H9 (cell line): ENCODE results near the gene GTF2A1. TPM values are rescaled to one million over a fixed set of nuclear protein-coding genes. Genes with fewer than 3 reads are reported as not detected.

Experiments used
- DNase-seq: peaks from one replicate; pipeline ENCODE4 v3.0.0-alpha.2; 2017
- H2AFZ ChIP-seq: one replicate; pipeline ENCODE4 v1.6.1; 2013; ENCODE audit warnings: mild to moderate bottlenecking, low read length, control low read depth, moderate library complexity
- H2AK5ac ChIP-seq: 2 replicates; pipeline ENCODE4 v1.6.1; 2013; ENCODE audit warnings: low read length, control low read depth, mixed read lengths; ENCODE audit not compliant: insufficient read length
- H2BK120ac ChIP-seq: one replicate; pipeline ENCODE4 v1.6.1; 2013; ENCODE audit warnings: low read depth, mild to moderate bottlenecking, low read length, control low read depth, inconsistent platforms; ENCODE audit not compliant: poor library complexity, severe bottlenecking
- H2BK12ac ChIP-seq: 2 replicates; pipeline ENCODE4 v1.6.1; 2013; ENCODE audit warnings: low read length, control low read depth, mixed read lengths, low read depth; ENCODE audit not compliant: insufficient read length
- H2BK15ac ChIP-seq: 2 replicates; pipeline ENCODE4 v1.6.1; 2013; ENCODE audit warnings: low read depth, low read length, control low read depth
- H2BK20ac ChIP-seq: one replicate; pipeline ENCODE4 v1.6.1; 2013; ENCODE audit warnings: low read depth, mild to moderate bottlenecking, low read length, control low read depth, inconsistent platforms; ENCODE audit not compliant: poor library complexity, severe bottlenecking
- H2BK5ac ChIP-seq: 2 replicates; pipeline ENCODE4 v1.6.1; 2013; ENCODE audit warnings: low read length, control low read depth, mixed read lengths; ENCODE audit not compliant: insufficient read length
- H3K14ac ChIP-seq: 2 replicates; pipeline ENCODE4 v1.6.1; 2013; ENCODE audit warnings: low read length, control low read depth; ENCODE audit not compliant: insufficient read depth
- H3K18ac ChIP-seq: 2 replicates; pipeline ENCODE4 v1.6.1; 2013; ENCODE audit warnings: low read depth, mild to moderate bottlenecking, mixed read lengths, low read length, control low read depth; ENCODE audit not compliant: insufficient read length
- H3K23ac ChIP-seq: 2 replicates; pipeline ENCODE4 v1.6.1; 2013; ENCODE audit warnings: low read length, control low read depth, mixed read lengths, low read depth; ENCODE audit not compliant: insufficient read length
- H3K23me2 ChIP-seq: 2 replicates; pipeline ENCODE4 v1.6.1; 2013; ENCODE audit warnings: low read depth, mild to moderate bottlenecking, mixed read lengths, low read length, control low read depth; ENCODE audit not compliant: insufficient read length, poor library complexity, severe bottlenecking
- H3K27ac ChIP-seq: 2 replicates; pipeline ENCODE4 v1.5.1; 2013; ENCODE audit warnings: low read length, control low read depth, mixed read lengths, low read depth; ENCODE audit not compliant: insufficient read length
- H3K27me3 ChIP-seq: 2 replicates; pipeline ENCODE4 v1.6.1; 2013; ENCODE audit warnings: low read length, control low read depth, inconsistent platforms; ENCODE audit not compliant: insufficient read depth
- H3K4ac ChIP-seq: 2 replicates; pipeline ENCODE4 v1.6.1; 2013; ENCODE audit warnings: low read depth, mild to moderate bottlenecking, control low read depth, inconsistent platforms, low read length, moderate library complexity
- H3K4me1 ChIP-seq: 2 replicates; pipeline ENCODE4 v1.6.1; 2013; ENCODE audit warnings: low read length, control low read depth, inconsistent platforms; ENCODE audit not compliant: insufficient read depth
- H3K4me2 ChIP-seq: 2 replicates; pipeline ENCODE4 v1.6.1; 2013; ENCODE audit warnings: low read length, control low read depth, mixed read lengths; ENCODE audit not compliant: insufficient read length, insufficient read depth
- H3K56ac ChIP-seq: 2 replicates; pipeline ENCODE4 v1.6.1; 2013; ENCODE audit warnings: low read depth, mild to moderate bottlenecking, mixed read lengths, low read length, control low read depth; ENCODE audit not compliant: insufficient read length
- H3K79me1 ChIP-seq: 2 replicates; pipeline ENCODE4 v1.6.1; 2013; ENCODE audit warnings: low read depth, mild to moderate bottlenecking, moderate library complexity, low read length, control low read depth, inconsistent platforms; ENCODE audit not compliant: insufficient read depth, poor library complexity, severe bottlenecking
- H3K79me2 ChIP-seq: 2 replicates; pipeline ENCODE4 v1.6.1; 2013; ENCODE audit warnings: low read length, control low read depth, inconsistent platforms; ENCODE audit not compliant: insufficient read depth
- H3K9ac ChIP-seq: 2 replicates; pipeline ENCODE4 v1.6.1; 2013; ENCODE audit warnings: low read length, control low read depth, mixed read lengths; ENCODE audit not compliant: insufficient read length; ENCODE audit errors: extremely low read depth
- H3K9me3 ChIP-seq: one replicate; pipeline ENCODE4 v1.6.1; 2013; ENCODE audit warnings: low read depth, low read length, inconsistent platforms; ENCODE audit not compliant: control insufficient read depth
- H3T11ph ChIP-seq: one replicate; pipeline ENCODE4 v1.6.1; 2013; ENCODE audit warnings: mild to moderate bottlenecking, low read length, control low read depth, inconsistent platforms
- H4K20me1 ChIP-seq: one replicate; pipeline ENCODE4 v1.6.1; 2013; ENCODE audit not compliant: control insufficient read depth, insufficient read length, insufficient read depth
- H4K5ac ChIP-seq: 2 replicates; pipeline ENCODE4 v1.6.1; 2013; ENCODE audit warnings: low read depth, mild to moderate bottlenecking, mixed read lengths, low read length, control low read depth; ENCODE audit not compliant: insufficient read length
- H4K8ac ChIP-seq: replicated peaks from 2 replicates; pipeline ENCODE4 v1.6.1; 2013; ENCODE audit warnings: low read length, control low read depth, mixed read lengths, low read depth; ENCODE audit not compliant: insufficient read length
- H4K91ac ChIP-seq: 2 replicates; pipeline ENCODE4 v1.6.1; 2013; ENCODE audit warnings: low read depth, mild to moderate bottlenecking, moderate library complexity, mixed read lengths, low read length, control low read depth; ENCODE audit not compliant: insufficient read length
- H3K27ac Mint-ChIP-seq, 3 experiments: 2 replicates in 2 of 3; 3 replicates in 1 of 3; pipeline ENCODE4 v1.8.0; 2020 to 2021; ENCODE audit warnings: mixed read lengths in 3 of 3, mild to moderate bottlenecking in 1 of 3, moderate library complexity in 1 of 3
- H3K27me3 Mint-ChIP-seq: 2 replicates; pipeline ENCODE4 v1.8.0; 2021; ENCODE audit warnings: low read depth, mild to moderate bottlenecking, moderate library complexity, mixed read lengths
- H3K36me3 Mint-ChIP-seq, 3 experiments: 2 replicates in 2 of 3; 3 replicates in 1 of 3; pipeline ENCODE4 v1.8.0; 2020 to 2021; ENCODE audit warnings: low read depth in 3 of 3, mixed read lengths in 3 of 3; ENCODE audit not compliant: insufficient read depth in 1 of 3
- H3K4me1 Mint-ChIP-seq, 2 experiments: 2 replicates each; pipeline ENCODE4 v1.8.0; 2020; ENCODE audit warnings: mixed read lengths in 2 of 2
- H3K4me3 Mint-ChIP-seq, 2 experiments: 2 replicates in 1 of 2; 3 replicates in 1 of 2; pipeline ENCODE4 v1.8.0; 2020 to 2021; ENCODE audit warnings: mild to moderate bottlenecking in 2 of 2, mixed read lengths in 2 of 2, moderate library complexity in 1 of 2
- H3K9me3 Mint-ChIP-seq, 2 experiments: 2 replicates in 1 of 2; 3 replicates in 1 of 2; pipeline ENCODE4 v1.8.0; 2020; ENCODE audit warnings: mild to moderate bottlenecking in 2 of 2, mixed read lengths in 2 of 2, moderate library complexity in 1 of 2
- CTCF ChIP-seq: fragments of 200-600 bp; sonication (generic); conservative IDR thresholded peaks from 3 replicates; pipeline ENCODE4 v1.8.0; 2021; ENCODE audit warnings: antibody characterized with exemption, mild to moderate bottlenecking
- WGBS: extraction: QIAGEN DNeasy Blood & Tissue Kit; methylation state at CpG from one replicate; pipeline ENCODE4 v1.1.7; 2013; ENCODE audit warnings: missing lambda C conversion rate, low lambda C conversion rate, mixed read lengths; ENCODE audit not compliant: insufficient read length; ENCODE audit errors: extremely low coverage; 5-methylcytosine and 5-hydroxymethylcytosine counted together
- total RNA-seq: library from RNA; stranded (reverse); gene quantifications from 2 replicates; pipeline ENCODE4 v1.2.1, GENCODE V29; 2021

Gene GTF2A1
- total RNA-seq, 1 experiment from 2014 or later, result 43.0 TPM

DNA sequence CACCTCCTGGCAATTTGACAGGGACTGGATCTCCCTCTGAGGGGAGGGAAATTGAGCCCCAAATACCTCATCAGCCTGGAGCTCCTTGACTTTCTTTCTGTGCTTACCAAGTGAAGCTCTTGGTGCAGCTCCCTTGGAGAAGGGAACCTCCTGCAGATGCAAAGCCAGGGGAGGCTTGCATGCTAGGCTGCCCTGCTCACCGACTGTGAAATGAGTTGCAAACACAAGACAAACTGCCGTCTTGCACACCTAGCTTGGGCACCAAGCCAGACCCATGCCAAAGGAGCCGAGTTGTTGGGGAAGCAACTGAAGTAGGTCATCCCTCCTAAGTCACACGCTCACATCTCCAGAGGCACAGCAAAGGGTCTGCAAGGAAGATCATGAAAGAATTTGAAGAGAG lies 95.2 kb downstream of the GTF2A1 start:
- H3K27me3 ChIP-seq, result no peaks in the 10 kb centered on the region
- H3K23me2 ChIP-seq, result no peaks in the 10 kb centered on the region
- H3K14ac ChIP-seq, result no peak overlapping the region
- no peak overlapping the region for H3K56ac ChIP-seq
- Mint-ChIP-seq H3K4me3 (no peak overlapping the region), H3K36me3 (no peaks in the 10 kb centered on the region), H3K4me1 (no peaks in the 10 kb centered on the region), H3K9me3 (no peaks in the 10 kb centered on the region; a peak in 1 of 5 replicates), H3K27me3 (no peaks in the 10 kb centered on the region; the same call in 1 of the 2 replicates), H3K27ac (no peak overlapping the region)
- H3K27ac ChIP-seq, result no peak overlapping the region
- H3K18ac ChIP-seq, result no peak overlapping the region
- H3K79me1 ChIP-seq, result no peaks in the 10 kb centered on the region
- H2AFZ ChIP-seq, result no peak overlapping the region
- no peak for TF ChIP-seq CTCF
- H2BK20ac ChIP-seq, result no peak overlapping the region
- no peak overlapping the region for H2BK15ac ChIP-seq
- no peak overlapping the region for H3K23ac ChIP-seq
- no CpG with 5 or more reads among the region's 4 CpGs for WGBS
- H4K20me1 ChIP-seq, result no peaks in the 10 kb centered on the region
- H4K8ac ChIP-seq, result no peak overlapping the region
- H3K4ac ChIP-seq, result no peak overlapping the region
- no peaks in the 10 kb centered on the region for H3K9me3 ChIP-seq
- no peak overlapping the region for H3T11ph ChIP-seq
- no peak for DNase-seq
- no peak overlapping the region for H2AK5ac ChIP-seq
- H3K9ac ChIP-seq, result no peak overlapping the region
- no peak overlapping the region for H2BK120ac ChIP-seq
- no peaks in the 10 kb centered on the region for H3K79me2 ChIP-seq
- H3K4me2 ChIP-seq, result no peak overlapping the region
- H3K4me1 ChIP-seq, result no peaks in the 10 kb centered on the region
- no peak overlapping the region for H4K91ac ChIP-seq
- H2BK5ac ChIP-seq, result no peak overlapping the region
- H2BK12ac ChIP-seq, result no peak overlapping the region
- H4K5ac ChIP-seq, result no peak overlapping the region

Other genes with a start within 250 kb of the GTF2A1 start
- 56.0 and 62.9 TPM in 2 replicates for gene STON2, start 179.4 kb upstream of the GTF2A1 start, total RNA-seq